Prostate gland (tissue), 2 donors: ENCODE results near the gene PDZK1. TPM values are rescaled to one million over a fixed set of nuclear protein-coding genes. Genes with fewer than 3 reads are reported as not detected.

ENCODE experiments used
- DNase-seq: peaks from one replicate; pipeline ENCODE4 v3.0.0-alpha.2; 2019; ENCODE audit warnings: low spot score
- H3K27ac ChIP-seq, 2 donors: fragments of 200-600 bp; sonication (generic); 2 replicates each; pipeline ENCODE4 v1.5.1; 2017 to 2019
- H3K27me3 ChIP-seq: fragments of 200-600 bp; sonication (generic); replicated peaks from 2 replicates; pipeline ENCODE4 v1.5.1; 2019; ENCODE audit not compliant: insufficient read depth
- H3K36me3 ChIP-seq, 2 donors: fragments of 200-600 bp; sonication (generic); 1 replicate in 1 of 2; 2 replicates in 1 of 2; pipeline versions ENCODE4 v1.5.1 to v1.8.1; 2017 to 2019
- H3K4me1 ChIP-seq: fragments of 200-600 bp; sonication (generic); replicated peaks from 2 replicates; pipeline ENCODE4 v1.5.1; 2019
- H3K4me3 ChIP-seq, 2 donors: fragments of 200-600 bp; sonication (generic); 2 replicates each; pipeline ENCODE4 v1.5.1; 2017 to 2019
- H3K9me3 ChIP-seq: fragments of 200-600 bp; sonication (generic); 2 replicates; pipeline ENCODE4 v1.5.1; 2017
- POLR2A ChIP-seq: fragments of 450-650 bp; IDR thresholded peaks from one replicate; pipeline ENCODE4 v1.6.1; 2016; ENCODE audit warnings: antibody characterized with exemption, mild to moderate bottlenecking
- POLR2AphosphoS5 ChIP-seq: sonication (generic); formaldehyde crosslinking; IDR thresholded peaks from one replicate; pipeline ENCODE4 v1.6.1; 2017; ENCODE audit warnings: antibody characterized with exemption
- WGBS: methylation state at CpG from one replicate; pipeline ENCODE4 v1.1.5; 2018; 5-methylcytosine and 5-hydroxymethylcytosine counted together
- intact Hi-C: fragments of 100-400 bp; cut with DNase I; formaldehyde crosslinking; loops from one replicate; pipeline ENCODE4 v1.14.2; 2022
- total RNA-seq, 2 donors: library from RNA; depleted of rRNA; stranded (reverse); fragments of >200 nt; gene quantifications; one replicate each; pipeline ENCODE4 v1.1.0, GENCODE V29; 2016
- TF ChIP-seq, protein P1 (sequence below), 4 experiments: fragments of 200-600 bp in 2 of 4; fragments of 450-650 bp in 2 of 4; sonication (generic) in 2 of 4; IDR thresholded peaks; 1 replicate in 3 of 4; 2 replicates in 1 of 4; pipeline ENCODE4 v1.5.1; 2016 to 2019; ENCODE audit warnings: antibody characterized with exemption in 4 of 4, mild to moderate bottlenecking in 2 of 4, moderate library complexity in 2 of 4

The PDZK1 gene
- under 1 TPM in 1 of 2 donors, not detected in 1; 0.55 TPM for total RNA-seq

DNA sequence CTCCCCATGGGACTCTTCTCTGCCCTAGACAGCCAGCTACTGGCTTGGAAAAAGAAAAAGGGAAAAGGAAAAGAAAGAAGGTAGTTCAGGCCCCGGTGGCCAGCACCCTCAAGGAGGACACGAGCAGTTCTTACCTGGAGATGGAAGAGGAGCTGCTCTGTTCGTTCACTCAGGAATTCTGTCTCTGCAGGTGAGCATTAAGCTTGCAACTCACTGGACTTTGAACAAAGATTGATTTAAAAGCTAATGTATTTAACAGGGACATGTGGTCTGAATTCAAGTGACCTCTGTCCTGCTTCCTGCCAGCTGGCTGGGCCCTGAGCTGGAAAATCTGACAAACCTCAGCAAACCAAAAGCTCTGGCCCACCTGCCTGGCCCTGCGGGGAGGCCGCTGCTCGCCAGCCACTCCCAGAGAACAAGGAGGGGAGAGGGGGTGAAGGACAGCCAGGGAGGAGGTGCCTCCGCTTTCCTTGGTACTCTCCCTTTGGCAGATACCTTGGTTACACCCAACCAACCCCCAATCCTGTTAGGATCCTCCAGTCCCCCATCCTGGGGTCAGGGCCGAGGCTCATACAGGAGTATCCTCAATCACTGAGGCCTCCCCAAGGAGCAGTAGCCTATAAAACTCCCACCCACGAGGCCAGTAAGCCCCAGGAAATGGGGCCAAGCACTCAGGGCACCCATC, at the start of gene PDZK1:
PDZK1 (minus strand) TSS at position 186 of the 685 bp plus-strand sequence. CDS start 19,347 bp downstream, outside the sequence.
- H3K27ac ChIP-seq, result no peak within 1 kb of the TSS
- no peaks in the 10 kb centered on the region for H3K4me1 ChIP-seq
- H3K9me3 ChIP-seq, result no peaks in the 10 kb centered on the region
- no peaks in the 10 kb centered on the region for H3K27me3 ChIP-seq
- intact Hi-C loops, result no loop called here
- no peak within 1 kb of the TSS for H3K4me3 ChIP-seq
- TF ChIP-seq POLR2A, result no peak
- TF ChIP-seq, protein P1, sequence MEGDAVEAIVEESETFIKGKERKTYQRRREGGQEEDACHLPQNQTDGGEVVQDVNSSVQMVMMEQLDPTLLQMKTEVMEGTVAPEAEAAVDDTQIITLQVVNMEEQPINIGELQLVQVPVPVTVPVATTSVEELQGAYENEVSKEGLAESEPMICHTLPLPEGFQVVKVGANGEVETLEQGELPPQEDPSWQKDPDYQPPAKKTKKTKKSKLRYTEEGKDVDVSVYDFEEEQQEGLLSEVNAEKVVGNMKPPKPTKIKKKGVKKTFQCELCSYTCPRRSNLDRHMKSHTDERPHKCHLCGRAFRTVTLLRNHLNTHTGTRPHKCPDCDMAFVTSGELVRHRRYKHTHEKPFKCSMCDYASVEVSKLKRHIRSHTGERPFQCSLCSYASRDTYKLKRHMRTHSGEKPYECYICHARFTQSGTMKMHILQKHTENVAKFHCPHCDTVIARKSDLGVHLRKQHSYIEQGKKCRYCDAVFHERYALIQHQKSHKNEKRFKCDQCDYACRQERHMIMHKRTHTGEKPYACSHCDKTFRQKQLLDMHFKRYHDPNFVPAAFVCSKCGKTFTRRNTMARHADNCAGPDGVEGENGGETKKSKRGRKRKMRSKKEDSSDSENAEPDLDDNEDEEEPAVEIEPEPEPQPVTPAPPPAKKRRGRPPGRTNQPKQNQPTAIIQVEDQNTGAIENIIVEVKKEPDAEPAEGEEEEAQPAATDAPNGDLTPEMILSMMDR (IDR thresholded peaks at IDR 0.05), result no peak
- TF ChIP-seq POLR2AphosphoS5, result no peak
- 87% methylated on average over 9 of the region's 9 CpGs for WGBS
- no peaks in the 10 kb centered on the region for H3K36me3 ChIP-seq
- DNase-seq, result no peak

DNA sequence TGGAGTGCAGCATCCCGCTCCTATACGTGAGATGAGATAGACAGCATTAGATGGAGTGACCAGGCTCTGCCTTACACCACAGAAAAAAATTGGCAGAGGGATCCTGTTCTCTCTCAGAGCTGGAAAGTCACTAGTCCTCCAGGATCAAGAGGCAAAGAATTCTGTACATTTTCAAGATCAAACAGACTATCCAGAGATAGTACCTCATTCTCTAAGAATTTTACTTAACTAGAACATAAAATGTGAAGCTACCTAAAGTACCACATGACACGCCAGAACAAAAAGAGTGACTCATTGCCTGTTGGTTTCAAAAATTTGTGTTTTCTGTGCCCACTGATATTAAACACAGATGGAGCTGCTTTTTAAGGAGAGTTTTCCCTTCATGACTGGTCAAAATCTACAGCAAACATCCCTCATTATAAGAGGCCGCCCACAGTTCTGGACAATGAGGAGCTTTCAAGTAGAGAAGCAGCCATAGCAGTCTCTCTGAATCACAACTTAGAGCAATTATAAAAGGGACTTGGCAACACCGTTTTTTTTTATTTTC, 44.4 kb upstream of the PDZK1 start:
- H3K27ac ChIP-seq, result no peak overlapping the region
- no peaks in the 10 kb centered on the region for H3K9me3 ChIP-seq
- H3K4me1 ChIP-seq, result no peaks in the 10 kb centered on the region
- intact Hi-C loops, result loop anchor here (10.0 kb wide), 1 partner anchor 73 kb away; the partner anchor contains the start of genes POLR3C and RNF115
- DNase-seq, result no peak
- H3K4me3 ChIP-seq, result no peak overlapping the region
- WGBS, result 65% methylated on average over 5 of the region's 5 CpGs
- TF ChIP-seq POLR2AphosphoS5, result no peak
- TF ChIP-seq, protein P1 (IDR thresholded peaks at IDR 0.05), result no peak
- no peak for TF ChIP-seq POLR2A
- H3K27me3 ChIP-seq, result no peaks in the 10 kb centered on the region
- H3K36me3 ChIP-seq, result peaks cover 5% of the 10 kb centered on the region in 2 donors

DNA sequence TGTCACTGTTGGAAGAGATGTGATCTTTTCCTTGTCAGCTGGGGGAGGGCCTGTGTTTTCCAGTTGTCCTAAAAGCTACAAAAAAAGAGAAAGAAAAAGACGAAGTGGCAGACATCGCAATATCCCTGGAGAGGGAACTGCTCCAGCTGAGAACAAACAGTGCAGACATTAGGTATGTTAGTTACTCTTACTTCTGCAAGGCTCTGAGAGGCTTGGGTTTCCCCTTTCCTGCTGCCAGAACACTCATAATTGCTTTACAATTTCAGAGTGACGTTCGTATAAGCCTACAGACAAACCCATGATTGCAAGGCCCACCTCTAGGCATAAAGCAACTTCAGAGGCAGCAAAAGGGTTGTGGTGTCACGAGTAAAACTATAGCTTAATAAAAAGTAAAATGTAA, 43.3 kb upstream of the PDZK1 start:
- peaks cover 5 to 6% of the 10 kb centered on the region in 2 donors for H3K36me3 ChIP-seq
- 59% methylated on average over 5 of the region's 5 CpGs for WGBS
- H3K9me3 ChIP-seq, result no peaks in the 10 kb centered on the region
- no peak for DNase-seq
- H3K27ac ChIP-seq, result no peak overlapping the region
- no peak overlapping the region for H3K4me3 ChIP-seq
- H3K27me3 ChIP-seq, result no peaks in the 10 kb centered on the region
- H3K4me1 ChIP-seq, result no peaks in the 10 kb centered on the region
- intact Hi-C loops, result loop anchor here (10.0 kb wide), 1 partner anchor 74 kb away; the partner anchor contains the start of genes POLR3C and RNF115
- TF ChIP-seq POLR2A (no peak), POLR2AphosphoS5 (no peak)
- TF ChIP-seq, protein P1 (IDR thresholded peaks at IDR 0.05), result no peak

DNA sequence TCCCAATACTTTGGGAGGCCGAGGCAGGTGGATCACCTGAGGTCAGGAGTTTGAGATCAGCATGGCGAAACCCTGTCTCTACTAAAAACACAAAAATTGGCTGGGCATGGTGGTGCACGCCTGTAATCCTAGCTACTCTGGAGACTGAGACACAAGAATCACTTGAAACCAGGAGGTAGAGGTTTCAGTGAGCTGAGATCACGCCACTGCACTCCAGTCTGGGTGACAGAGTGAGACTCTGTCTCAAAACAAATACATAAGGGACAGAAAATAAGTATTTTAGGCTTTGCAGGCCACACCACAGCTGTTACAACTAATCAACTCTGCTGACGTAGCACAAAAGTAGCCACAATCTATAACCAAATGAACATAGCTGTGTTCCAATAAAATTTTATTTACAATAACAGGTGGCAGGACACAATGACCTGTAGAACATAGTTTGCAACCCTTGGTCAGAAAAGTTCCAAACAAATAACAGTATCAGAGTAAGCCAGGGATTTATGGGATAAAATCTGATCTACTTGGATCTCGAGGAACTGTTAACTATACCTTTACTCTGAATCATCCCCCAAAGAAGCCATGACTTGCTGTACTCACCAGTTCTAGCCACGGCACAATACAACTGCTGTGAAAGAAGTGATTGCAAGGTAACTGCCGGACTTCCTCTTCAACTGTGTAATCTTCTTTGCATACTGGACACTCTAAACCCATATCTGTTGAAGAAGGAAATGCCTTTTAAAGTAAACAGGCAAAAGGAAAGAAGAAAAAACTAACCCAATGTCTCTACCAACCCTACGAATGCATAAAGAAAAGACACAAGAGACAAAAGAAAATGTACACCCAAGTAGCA, 40.5 kb upstream of the PDZK1 start:
- WGBS, result 89% methylated on average over 9 of the region's 9 CpGs
- TF ChIP-seq, protein P1 (IDR thresholded peaks at IDR 0.05), result no peak
- TF ChIP-seq POLR2A, result no peak
- TF ChIP-seq POLR2AphosphoS5, result no peak
- H3K27ac ChIP-seq, result no peak overlapping the region
- peaks cover 5 to 6% of the 10 kb centered on the region in 2 donors for H3K36me3 ChIP-seq
- intact Hi-C loops, result no loop called here
- DNase-seq, result no peak
- H3K4me1 ChIP-seq, result no peaks in the 10 kb centered on the region
- H3K27me3 ChIP-seq, result no peaks in the 10 kb centered on the region
- no peaks in the 10 kb centered on the region for H3K9me3 ChIP-seq
- no peak overlapping the region for H3K4me3 ChIP-seq
